ENCODE data around the gene KCNF1.
"Not testable (repeated sequence)": the region's sequence is repeated elsewhere in the genome, so short reads cannot be mapped to it uniquely, and the experiment has no call there.

Gene KCNF1

DNA sequence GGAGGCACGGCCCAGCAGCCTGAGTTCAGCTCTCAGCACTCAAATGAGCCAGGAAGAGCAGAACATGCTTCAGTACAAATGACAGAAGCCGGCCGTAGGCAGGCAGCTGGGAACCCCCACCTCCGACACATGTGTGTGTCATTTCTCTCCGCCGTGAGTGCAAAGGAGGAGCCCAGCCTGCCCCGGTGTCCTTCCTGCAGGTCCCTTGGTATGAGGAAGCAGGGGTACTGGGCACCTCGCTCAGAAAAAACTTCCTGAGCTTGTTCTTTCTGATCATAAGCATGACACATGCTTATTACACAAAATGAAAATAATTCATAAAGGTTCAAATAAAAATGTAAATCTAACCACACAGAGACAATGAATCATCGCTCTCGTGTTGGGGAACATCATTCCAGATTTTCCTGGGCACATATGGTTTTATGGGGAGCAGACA, 35.3 kb downstream of the KCNF1 start:
- no peaks in the 10 kb centered on the region for H3K4me1 Mint-ChIP-seq (ENCODE audit: low read depth)
- no peak overlapping the region for H3K4me3 Mint-ChIP-seq
- H3K27me3 Mint-ChIP-seq (ENCODE audit: low read depth), result peaks cover 3% of the 10 kb centered on the region
- DNase-seq (ENCODE audit: low spot score), result no peak
- no peak overlapping the region for H3K27ac Mint-ChIP-seq
- H3K9me3 Mint-ChIP-seq, result no peaks in the 10 kb centered on the region
- H3K36me3 Mint-ChIP-seq (ENCODE audit: low read depth), result no peaks in the 10 kb centered on the region

DNA sequence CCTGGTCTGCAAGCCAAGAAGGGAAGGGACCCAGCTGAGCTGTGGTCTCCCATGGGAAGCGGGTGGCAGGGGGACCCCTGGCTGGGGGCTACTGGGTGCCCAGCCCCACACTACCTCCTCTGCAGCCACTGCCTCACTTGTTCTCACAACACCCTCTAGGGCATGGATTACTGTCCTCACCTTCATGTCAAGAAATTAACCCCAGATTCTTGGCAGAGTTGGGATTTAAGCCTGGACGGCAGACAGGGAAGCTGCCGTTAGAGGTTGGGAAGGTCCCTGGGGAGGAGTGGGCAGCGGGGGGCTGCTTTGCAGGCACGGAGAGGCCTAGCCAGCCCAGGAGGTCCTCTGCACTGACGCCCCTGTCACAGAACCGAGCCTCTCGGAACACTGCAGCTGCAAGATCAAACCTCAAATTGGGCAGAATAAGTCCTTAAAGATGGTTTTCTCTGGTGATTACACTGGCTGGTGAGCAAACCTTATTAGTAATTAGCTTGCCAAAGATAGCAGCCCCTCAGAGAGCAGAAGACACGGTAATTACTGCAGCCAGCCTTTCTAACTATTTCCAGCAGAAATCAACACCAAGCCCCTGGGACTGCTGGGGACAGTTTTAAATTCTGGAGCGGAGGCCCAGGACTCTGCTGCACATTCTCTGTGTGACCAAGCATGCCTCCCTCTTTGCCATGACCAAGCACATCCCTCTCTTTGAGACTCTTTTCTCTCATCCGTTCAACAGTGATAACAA, 35.9 kb downstream of the KCNF1 start:
- Mint-ChIP-seq H3K27ac (no peak overlapping the region), H3K4me1 (ENCODE audit: low read depth) (no peaks in the 10 kb centered on the region), H3K27me3 (ENCODE audit: low read depth) (peaks cover 3% of the 10 kb centered on the region), H3K9me3 (no peaks in the 10 kb centered on the region), H3K36me3 (ENCODE audit: low read depth) (no peaks in the 10 kb centered on the region), H3K4me3 (no peak overlapping the region)
- DNase-seq (ENCODE audit: low spot score), result no peak

DNA sequence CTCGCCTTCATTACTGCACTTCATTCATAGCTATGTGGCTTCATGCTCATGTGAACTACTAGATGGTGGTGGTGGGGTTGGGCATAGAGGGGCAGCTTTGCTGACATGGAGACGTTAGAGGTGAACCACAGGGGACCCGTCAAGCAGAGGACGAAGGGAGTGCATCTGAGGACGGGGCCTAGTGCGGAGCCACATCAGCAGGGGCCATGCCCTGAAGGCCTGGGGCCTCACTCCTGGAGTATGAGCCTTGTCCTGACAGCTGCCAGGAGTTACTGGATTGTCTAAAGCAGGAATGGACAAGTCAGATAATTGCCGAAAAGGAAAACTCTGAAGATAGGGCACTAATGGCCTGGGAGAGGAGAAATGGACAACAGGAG, 36.4 kb downstream of the KCNF1 start:
- Mint-ChIP-seq H3K9me3 (peaks cover 2% of the 10 kb centered on the region), H3K27me3 (ENCODE audit: low read depth) (peaks cover 5% of the 10 kb centered on the region), H3K27ac (no peak overlapping the region), H3K36me3 (ENCODE audit: low read depth) (no peaks in the 10 kb centered on the region), H3K4me3 (no peak overlapping the region), H3K4me1 (ENCODE audit: low read depth) (no peaks in the 10 kb centered on the region)
- DNase-seq (ENCODE audit: low spot score), result no peak

DNA sequence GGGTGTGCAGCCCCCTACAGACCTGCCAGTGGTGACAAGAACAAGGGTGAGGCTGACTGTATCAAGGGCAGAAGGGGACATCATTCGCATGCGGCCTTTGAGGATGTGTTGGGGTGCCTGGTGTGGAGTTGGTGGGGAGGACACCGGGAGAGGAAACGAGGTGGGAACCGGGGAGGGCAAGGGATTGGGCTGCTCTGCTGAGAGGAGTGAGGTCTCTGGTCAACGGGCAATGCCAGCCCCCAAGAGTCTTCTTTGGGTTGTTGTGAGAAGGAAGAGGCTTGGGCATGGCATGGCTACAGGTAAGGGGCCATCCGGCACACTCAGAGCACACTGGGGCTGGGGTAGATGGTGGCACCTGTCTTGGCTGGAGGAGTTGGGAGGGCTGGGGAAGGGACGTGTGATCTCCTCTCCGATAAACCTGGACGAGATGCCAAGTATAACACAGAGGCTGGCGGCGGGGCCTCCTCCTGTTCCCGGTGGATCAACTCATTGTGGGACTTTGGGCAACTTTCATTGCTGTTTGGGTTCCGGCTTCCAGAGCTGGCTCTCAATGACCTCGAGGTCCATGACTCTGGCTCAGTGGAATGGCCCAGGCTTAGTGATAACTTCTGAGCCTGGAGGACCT, 37.0 kb downstream of the KCNF1 start:
- no peak overlapping the region for H3K27ac Mint-ChIP-seq

DNA sequence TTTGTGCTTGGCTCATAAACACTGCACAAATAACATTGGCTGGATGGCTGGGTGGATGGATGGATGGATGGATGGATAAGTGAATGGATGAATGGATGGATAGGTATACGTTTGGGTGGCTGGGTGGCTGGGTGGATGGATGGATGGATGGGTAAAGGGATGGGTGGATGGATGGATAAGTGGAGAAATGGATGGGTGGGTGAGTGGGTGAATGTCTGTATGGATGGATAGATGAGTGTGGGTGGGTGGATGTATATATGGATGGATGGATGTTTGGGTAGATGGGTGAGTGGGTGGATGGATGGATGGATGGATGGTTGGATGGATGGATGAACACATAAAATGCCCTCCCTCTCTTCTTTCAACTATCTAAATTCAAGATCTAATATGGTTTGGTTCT, 38.1 kb downstream of the KCNF1 start:
- peaks cover 7% of the 10 kb centered on the region for H3K9me3 Mint-ChIP-seq

More for the DNA sequence above, 37.0 kb downstream of the KCNF1 start:
- Mint-ChIP-seq H3K4me3 (no peak overlapping the region), H3K36me3 (ENCODE audit: low read depth) (peaks cover 2% of the 10 kb centered on the region), H3K27me3 (ENCODE audit: low read depth) (peaks cover 9% of the 10 kb centered on the region), H3K9me3 (peaks cover 7% of the 10 kb centered on the region), H3K4me1 (ENCODE audit: low read depth) (peaks cover 3% of the 10 kb centered on the region)
- DNase-seq (ENCODE audit: low spot score), result no peak

DNA sequence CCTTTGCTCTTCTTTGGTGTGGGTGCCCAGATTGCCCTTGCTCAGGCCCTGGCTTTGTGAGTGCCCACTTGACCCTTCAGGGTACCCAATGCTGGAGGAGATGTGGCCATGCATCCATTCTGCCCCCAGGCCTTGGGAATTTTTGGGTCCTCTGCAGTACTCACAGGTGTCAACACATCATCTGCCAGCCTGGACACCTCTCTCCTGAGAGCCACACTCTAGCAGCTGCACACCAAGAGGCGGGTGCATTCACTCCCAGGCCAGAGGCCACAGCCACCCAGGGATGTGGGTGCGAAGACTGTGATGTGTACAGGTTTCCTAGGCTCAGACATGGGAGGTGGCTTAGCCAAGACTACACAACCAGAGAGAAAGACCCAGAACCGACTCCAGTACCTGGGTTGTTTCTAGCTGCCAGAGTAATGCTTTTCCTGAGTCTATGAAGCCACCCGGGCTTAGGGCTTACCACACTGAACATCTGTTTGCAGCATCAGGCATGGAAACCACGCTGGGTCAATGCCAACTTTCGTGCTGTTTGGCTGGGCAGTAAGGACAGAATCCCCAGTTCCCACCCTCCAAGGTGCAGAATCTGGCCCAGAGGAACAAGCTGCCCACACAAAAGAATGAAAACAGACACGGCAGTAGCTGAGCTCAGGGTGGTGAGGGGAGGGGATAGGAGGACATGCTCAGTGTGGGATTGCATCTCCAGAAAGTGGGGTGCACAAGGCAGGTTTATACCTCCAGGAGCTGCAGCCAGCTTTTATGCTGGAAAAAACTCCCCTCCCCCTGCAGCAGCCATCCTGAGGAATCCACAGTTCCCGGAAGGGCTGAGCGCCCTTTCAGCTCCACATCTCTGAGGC, 40.1 kb downstream of the KCNF1 start:
- Mint-ChIP-seq H3K27ac (no peak overlapping the region), H3K9me3 (peaks cover 7% of the 10 kb centered on the region), H3K4me3 (no peak overlapping the region), H3K36me3 (ENCODE audit: low read depth) (peaks cover 2% of the 10 kb centered on the region), H3K27me3 (ENCODE audit: low read depth) (peaks cover 13% of the 10 kb centered on the region), H3K4me1 (ENCODE audit: low read depth) (peaks cover 3% of the 10 kb centered on the region)
- no peak for DNase-seq (ENCODE audit: low spot score)

More for the DNA sequence above, 38.1 kb downstream of the KCNF1 start:
- H3K4me3 Mint-ChIP-seq, result no peak overlapping the region
- no peak for DNase-seq (ENCODE audit: low spot score)
- H3K36me3 Mint-ChIP-seq (ENCODE audit: low read depth), result peaks cover 2% of the 10 kb centered on the region
- peaks cover 3% of the 10 kb centered on the region for H3K4me1 Mint-ChIP-seq (ENCODE audit: low read depth)
- H3K27me3 Mint-ChIP-seq (ENCODE audit: low read depth), result peaks cover 9% of the 10 kb centered on the region
- no peak overlapping the region for H3K27ac Mint-ChIP-seq

DNA sequence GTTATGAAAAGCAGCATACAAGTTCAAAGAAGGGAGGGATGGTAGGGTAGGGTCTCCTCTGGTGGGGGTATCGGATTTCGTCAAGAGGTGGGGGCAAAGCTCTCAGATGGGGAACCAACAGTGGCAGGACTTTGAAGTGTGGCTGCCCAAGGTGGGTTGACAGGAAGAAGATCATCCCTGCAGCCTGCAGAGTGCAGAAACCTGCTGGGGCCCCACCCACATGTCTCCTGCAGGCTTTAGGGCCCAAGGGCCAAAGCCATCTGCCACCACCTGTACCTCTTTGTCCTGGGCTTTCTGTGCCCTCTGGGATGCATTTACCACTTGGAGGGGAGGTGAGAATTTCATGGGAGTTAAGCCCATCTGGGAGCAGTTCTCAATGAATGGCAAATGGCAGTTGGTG, 42.7 kb downstream of the KCNF1 start:
- peaks cover 7% of the 10 kb centered on the region for H3K9me3 Mint-ChIP-seq
- no peak overlapping the region for H3K27ac Mint-ChIP-seq

DNA sequence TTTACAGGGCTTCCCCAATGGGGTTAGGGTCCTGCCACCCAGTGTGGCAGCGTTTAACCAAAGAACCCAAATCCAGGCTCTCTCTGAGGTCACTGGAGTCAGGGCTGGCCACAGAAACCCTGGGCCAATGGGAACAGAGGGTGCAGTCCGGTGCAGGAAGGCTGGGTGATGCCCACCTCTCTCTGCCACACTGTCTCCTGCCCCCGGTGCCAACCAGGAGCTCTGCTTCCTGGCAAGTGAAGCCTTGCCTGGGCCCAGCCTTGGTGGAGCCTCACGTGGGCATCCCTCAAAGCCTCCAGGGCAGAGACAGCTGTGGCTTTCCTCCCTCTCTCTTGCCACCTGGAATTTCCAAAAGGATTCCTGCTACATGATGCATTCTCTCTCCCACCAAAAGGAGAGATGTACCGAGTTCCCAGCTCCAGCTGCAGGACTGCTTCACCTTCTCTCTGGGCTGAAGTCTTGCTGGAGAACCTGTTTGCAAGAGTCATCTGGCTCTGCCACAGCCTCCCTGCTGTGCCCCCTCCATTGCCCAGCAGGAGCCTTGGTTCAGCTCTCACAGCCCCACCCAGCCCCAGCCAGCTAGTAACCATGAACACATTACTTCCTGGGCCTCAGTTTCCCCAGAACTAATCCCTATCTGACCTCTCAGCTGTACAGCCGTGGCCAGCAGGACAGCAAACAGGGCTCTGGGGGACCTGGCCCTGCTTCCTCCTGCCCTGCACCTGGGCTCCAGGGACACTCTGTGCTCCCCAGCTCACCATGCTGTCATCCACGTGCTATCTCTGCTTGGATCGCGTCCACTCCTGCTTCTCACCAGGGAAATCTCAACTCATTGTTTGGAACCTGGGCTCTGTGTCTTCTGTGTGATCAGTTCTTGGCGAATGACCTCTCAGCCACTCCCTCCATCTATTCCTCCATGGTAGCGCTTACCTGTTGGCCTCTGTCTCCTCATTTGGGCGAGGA, 43.4 kb downstream of the KCNF1 start:
- Mint-ChIP-seq H3K27me3 (ENCODE audit: low read depth) (peaks cover 16% of the 10 kb centered on the region), H3K27ac (peak overlapping the region; percentile 3), H3K9me3 (peaks cover 7% of the 10 kb centered on the region), H3K36me3 (ENCODE audit: low read depth) (peaks cover 2% of the 10 kb centered on the region), H3K4me3 (no peak overlapping the region), H3K4me1 (ENCODE audit: low read depth) (peaks cover 3% of the 10 kb centered on the region)
- DNase-seq (ENCODE audit: low spot score), result no peak

More for the DNA sequence above, 42.7 kb downstream of the KCNF1 start:
- H3K4me3 Mint-ChIP-seq, result no peak overlapping the region
- H3K36me3 Mint-ChIP-seq (ENCODE audit: low read depth), result peaks cover 2% of the 10 kb centered on the region
- H3K4me1 Mint-ChIP-seq (ENCODE audit: low read depth), result peaks cover 3% of the 10 kb centered on the region
- DNase-seq (ENCODE audit: low spot score), result no peak
- peaks cover 20% of the 10 kb centered on the region for H3K27me3 Mint-ChIP-seq (ENCODE audit: low read depth)

DNA sequence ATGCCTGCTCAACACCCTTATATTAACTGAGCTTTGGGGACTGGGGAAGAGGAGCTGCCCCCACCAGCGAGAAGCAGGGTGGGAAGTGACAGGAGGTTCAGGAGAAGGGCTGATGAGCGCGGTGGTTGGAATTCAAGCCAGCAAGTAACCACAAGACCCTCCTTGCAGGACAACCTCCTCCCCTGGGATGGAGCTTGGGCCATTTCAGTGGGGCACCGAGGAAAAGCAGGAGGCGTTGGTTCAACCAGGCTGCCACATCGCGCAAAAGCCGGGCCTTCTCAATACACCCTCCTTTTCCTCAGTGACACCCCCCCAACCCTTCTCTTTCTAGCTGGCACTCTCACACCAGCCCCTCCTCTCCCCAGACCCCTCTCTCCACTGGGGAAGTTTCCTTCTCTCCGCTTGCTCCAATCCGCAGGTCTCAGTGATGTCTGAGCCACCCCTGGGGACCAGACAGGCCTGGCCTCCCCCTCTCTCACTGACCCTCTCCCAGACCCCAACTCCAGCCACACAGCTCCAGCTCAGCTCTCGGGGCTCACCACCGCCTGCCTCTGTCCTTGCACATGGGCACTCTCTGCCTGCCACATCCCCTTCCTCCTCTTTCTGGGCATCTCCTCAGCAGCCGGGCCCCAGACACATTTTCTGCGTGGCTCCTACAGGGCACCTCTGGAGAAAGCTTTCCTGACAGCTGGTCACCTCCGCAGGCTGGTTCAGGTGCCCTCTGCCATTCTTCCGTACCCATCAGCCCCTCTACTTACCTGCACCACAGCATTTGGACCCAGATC, 44.5 kb downstream of the KCNF1 start:
- Mint-ChIP-seq H3K9me3 (peaks cover 7% of the 10 kb centered on the region), H3K4me1 (ENCODE audit: low read depth) (peaks cover 3% of the 10 kb centered on the region), H3K27me3 (ENCODE audit: low read depth) (peaks cover 16% of the 10 kb centered on the region), H3K36me3 (ENCODE audit: low read depth) (peaks cover 2% of the 10 kb centered on the region), H3K27ac (no peak overlapping the region), H3K4me3 (no peak overlapping the region)
- no peak for DNase-seq (ENCODE audit: low spot score)

DNA sequence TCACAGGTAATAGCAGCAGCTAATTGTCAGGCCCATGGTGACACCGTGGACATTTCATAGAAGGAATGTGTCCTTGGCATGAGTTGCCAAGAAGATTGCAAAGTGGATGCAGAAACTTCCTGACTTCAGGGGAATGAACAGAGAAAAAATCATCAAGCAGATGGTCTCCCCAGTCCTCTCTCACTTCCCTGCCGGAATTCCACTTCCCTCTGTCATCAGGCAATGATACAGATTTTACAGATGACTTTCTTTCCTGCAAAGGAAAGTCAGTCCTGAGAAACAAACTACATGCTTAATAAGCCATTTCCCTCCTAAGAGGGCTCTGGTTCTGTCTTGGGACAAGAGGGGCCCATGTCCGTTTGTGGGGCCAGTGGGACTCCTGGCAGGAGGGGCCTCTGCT, 45.7 kb downstream of the KCNF1 start:
- Mint-ChIP-seq H3K36me3 (ENCODE audit: low read depth) (peaks cover 2% of the 10 kb centered on the region), H3K27me3 (ENCODE audit: low read depth) (peaks cover 16% of the 10 kb centered on the region)

DNA sequence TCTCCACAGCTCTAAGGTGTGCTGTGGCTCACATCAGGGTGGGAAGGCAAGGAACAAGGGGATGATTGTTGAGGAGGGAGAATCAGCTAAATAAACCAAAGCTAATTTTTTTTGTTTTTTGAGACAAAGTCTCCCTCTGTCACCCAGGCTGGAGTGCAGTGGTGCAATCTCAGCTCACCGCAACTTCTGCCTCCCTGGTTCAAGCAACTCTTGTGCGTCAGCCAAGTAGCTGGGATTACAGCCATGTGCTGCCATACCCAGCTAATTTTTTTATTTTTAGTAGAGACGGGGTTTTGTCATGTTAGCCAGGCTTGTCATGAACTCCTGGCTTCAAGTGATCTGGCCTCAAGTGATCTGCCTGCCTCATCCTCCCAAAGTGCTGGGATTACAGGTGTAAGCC, 46.7 kb downstream of the KCNF1 start:
- H3K4me3 Mint-ChIP-seq; DNase-seq (ENCODE audit: low spot score); H3K27ac Mint-ChIP-seq; H3K36me3 Mint-ChIP-seq (ENCODE audit: low read depth); H3K4me1 Mint-ChIP-seq (ENCODE audit: low read depth); H3K9me3 Mint-ChIP-seq: not testable (repeated sequence)
- peaks cover 14% of the 10 kb centered on the region for H3K27me3 Mint-ChIP-seq (ENCODE audit: low read depth)

More for the DNA sequence above, 45.7 kb downstream of the KCNF1 start:
- no peak for DNase-seq (ENCODE audit: low spot score)
- Mint-ChIP-seq H3K4me1 (ENCODE audit: low read depth) (peaks cover 3% of the 10 kb centered on the region), H3K4me3 (no peak overlapping the region), H3K27ac (no peak overlapping the region), H3K9me3 (peaks cover 7% of the 10 kb centered on the region)

DNA sequence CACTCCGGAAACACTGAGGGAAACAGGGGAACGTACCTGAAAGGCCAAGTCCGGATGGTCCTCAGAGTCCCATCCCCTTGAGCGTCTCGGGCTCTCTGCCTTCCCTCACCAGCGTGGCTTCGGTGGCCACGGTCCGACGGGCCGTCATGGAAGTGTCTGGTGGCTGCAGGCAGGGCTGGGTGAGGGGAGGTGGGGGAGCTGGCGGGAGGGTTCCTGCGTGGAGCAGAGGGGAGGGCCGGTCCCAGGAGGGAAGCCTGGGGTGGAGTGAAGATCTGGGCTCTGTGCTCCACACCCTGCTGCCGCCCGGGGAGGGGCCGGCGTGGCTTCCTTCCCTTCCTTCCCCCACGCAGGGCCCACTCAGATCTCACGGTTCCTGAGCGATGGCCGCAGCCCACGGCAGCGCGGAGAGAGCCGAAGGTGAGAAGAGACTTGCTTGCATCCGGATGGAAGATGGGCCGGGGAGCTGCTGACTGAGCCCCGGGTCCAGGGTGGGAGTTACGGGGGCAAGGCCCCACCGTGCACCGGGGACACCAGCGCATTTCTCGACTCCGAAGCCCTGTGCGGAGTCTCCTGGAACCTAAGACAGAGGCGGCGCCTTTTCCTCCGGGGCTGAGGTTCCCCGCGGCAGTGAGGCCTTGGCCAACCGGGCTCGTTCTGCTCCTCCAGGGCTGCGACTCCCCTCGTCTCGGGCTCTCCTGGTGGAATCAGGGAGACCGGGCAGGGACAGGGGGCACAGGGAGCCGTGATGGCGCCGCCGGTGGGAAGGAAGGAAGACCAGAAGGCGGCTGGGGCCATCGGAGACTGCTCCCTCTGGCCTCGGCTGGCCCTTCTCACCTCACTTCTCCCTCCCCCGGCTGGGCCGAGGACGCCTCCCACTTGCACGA, 49.1 kb downstream of the KCNF1 start:
- H3K4me1 Mint-ChIP-seq (ENCODE audit: low read depth), result no peaks in the 10 kb centered on the region
- DNase-seq (ENCODE audit: low spot score), result no peak
- H3K27ac Mint-ChIP-seq, result no peak overlapping the region
- no peaks in the 10 kb centered on the region for H3K36me3 Mint-ChIP-seq (ENCODE audit: low read depth)
- H3K9me3 Mint-ChIP-seq, result no peaks in the 10 kb centered on the region
- H3K4me3 Mint-ChIP-seq, result no peak overlapping the region
- peaks cover 13% of the 10 kb centered on the region for H3K27me3 Mint-ChIP-seq (ENCODE audit: low read depth)

All from T-helper 2 cell treated with Interferon-gamma antibody and Interleukin-4, amounts not matched to agents 5 μg/mL and 100 μg/mL, for 36 hours (primary cell).